Body of pancreas (tissue), 4 donors: ENCODE results near the gene ESPNL. TPM values are rescaled to one million over a fixed set of nuclear protein-coding genes. Genes with fewer than 3 reads are reported as not detected.

Source experiments
- ATAC-seq: fragments of 150-250 bp; one replicate; pipeline ENCODE4 v1.9.1; 2016
- DNase-seq, 4 donors: peaks; one replicate each; pipeline ENCODE4 v3.0.0-alpha.2; 2019
- H3K27ac ChIP-seq, 4 donors: fragments of 200-600 bp; sonication (generic); 1 replicate in 3 of 4; 2 replicates in 1 of 4; pipeline versions ENCODE4 v1.5.1 to v1.6.1; 2016 to 2019; ENCODE audit warnings: mild to moderate bottlenecking in 1 of 4, mixed read lengths in 1 of 4, moderate library complexity in 1 of 4
- H3K27me3 ChIP-seq, 2 donors: fragments of 200-600 bp; sonication (generic); one replicate each; pipeline ENCODE4 v1.6.0; 2016; ENCODE audit warnings: mild to moderate bottlenecking in 1 of 2
- H3K36me3 ChIP-seq, 2 donors: fragments of 200-600 bp; sonication (generic); replicated peaks in 1 of 2; 2 replicates each; pipeline ENCODE4 v1.5.1; 2016; ENCODE audit warnings: low read depth in 2 of 2; ENCODE audit not compliant: insufficient read depth in 1 of 2
- H3K4me1 ChIP-seq: fragments of 200-600 bp; sonication (generic); one replicate; pipeline ENCODE4 v1.6.0; 2016
- H3K4me3 ChIP-seq, 2 donors: fragments of 200-600 bp; sonication (generic); 1 replicate in 1 of 2; 2 replicates in 1 of 2; pipeline ENCODE4 v1.5.1; 2016 to 2019
- H3K9me3 ChIP-seq, 3 donors: fragments of 200-600 bp; sonication (generic); 1 replicate in 2 of 3; 2 replicates in 1 of 3; pipeline ENCODE4 v1.5.1; 2016
- CTCF ChIP-seq, 7 experiments: fragments of 450-650 bp in 4 of 7; fragments of 200-600 bp in 3 of 7; sonication (generic) in 3 of 7; IDR thresholded peaks; one replicate each; pipeline ENCODE4 v1.5.1; 2016 to 2019; ENCODE audit warnings: antibody characterized with exemption in 7 of 7
- POLR2A ChIP-seq, 3 donors: fragments of 450-650 bp; IDR thresholded peaks; one replicate each; pipeline ENCODE4 v1.6.1; 2016; ENCODE audit warnings: antibody characterized with exemption in 3 of 3, mild to moderate bottlenecking in 2 of 3
- WGBS, 2 donors: methylation state at CpG; one replicate each; pipeline ENCODE4 v1.1.5; 2017; 5-methylcytosine and 5-hydroxymethylcytosine counted together
- intact Hi-C: fragments of 100-400 bp; cut with DNase I; formaldehyde crosslinking; loops from one replicate; pipeline ENCODE4 v1.15.1; 2023
- total RNA-seq, 2 donors: library from RNA; depleted of rRNA; stranded (reverse); fragments of >200 nt; gene quantifications; one replicate each; pipeline ENCODE4 v1.1.0, GENCODE V29; 2016

ESPNL gene
- total RNA-seq, 2 donors from 2014 or later = not detected

- no peak overlapping the region for H3K4me3 ChIP-seq
- peaks cover 40% of the 10 kb centered on the region for H3K4me1 ChIP-seq
- TF ChIP-seq POLR2A (IDR thresholded peaks at IDR 0.05) = no peak
- no peak for TF ChIP-seq CTCF (IDR thresholded peaks at IDR 0.05)
- H3K9me3 ChIP-seq = no peaks in the 10 kb centered on the region
- H3K36me3 ChIP-seq = peaks cover 0 to 5% of the 10 kb centered on the region in 2 donors
- intact Hi-C loops = no loop called here
- peak in 3 of 4 donors; percentile 30 to 53 (median 37) for DNase-seq
- H3K27ac ChIP-seq = peak overlapping the region; percentile 72 to 85 (median 82)
- no peaks in the 10 kb centered on the region for H3K27me3 ChIP-seq
- 37 to 63% methylated on average over 7 to 10 of the region's 10 CpGs for WGBS, 2 donors
- ATAC-seq = no peak
These were observed 31.0 kb upstream of the ESPNL start for GRCh38 chr2:238069021-238069709.

- no peaks in the 10 kb centered on the region for H3K27me3 ChIP-seq
- TF ChIP-seq POLR2A (IDR thresholded peaks at IDR 0.05) = peak in 2 of 3 donors; percentile 55 to 57
- TF ChIP-seq CTCF (IDR thresholded peaks at IDR 0.05) = peak in 3 of 7 experiments; percentile 14 to 21 (median 18)
- H3K27ac ChIP-seq = peak overlapping the region; percentile 72 to 85 (median 82)
- WGBS, 2 donors = 15 to 19% methylated on average over 9 of the region's 9 CpGs
- DNase-seq (peak; percentile 78 to 87 (median 84)), ATAC-seq (peak; percentile 96)
- intact Hi-C loops = no loop called here
- no peak overlapping the region for H3K4me3 ChIP-seq
- H3K36me3 ChIP-seq = peaks cover 0 to 5% of the 10 kb centered on the region in 2 donors
- H3K4me1 ChIP-seq = peaks cover 32% of the 10 kb centered on the region
- no peaks in the 10 kb centered on the region for H3K9me3 ChIP-seq
These were observed 30.3 kb upstream of the ESPNL start for GRCh38 chr2:238069877-238070276.

GRCh38 chr2:238075397-238075796 is 24.7 kb upstream of the ESPNL start:
- DNase-seq = no peak
- peaks cover 37% of the 10 kb centered on the region for H3K4me1 ChIP-seq
- no peak for TF ChIP-seq POLR2A (IDR thresholded peaks at IDR 0.05)
- TF ChIP-seq CTCF (IDR thresholded peaks at IDR 0.05) = no peak
- no peak for ATAC-seq
- H3K27ac ChIP-seq = no peak overlapping the region
- no peaks in the 10 kb centered on the region for H3K36me3 ChIP-seq
- no peak overlapping the region for H3K4me3 ChIP-seq
- no peaks in the 10 kb centered on the region for H3K9me3 ChIP-seq
- no peaks in the 10 kb centered on the region for H3K27me3 ChIP-seq
- intact Hi-C loops = no loop called here

- Histone ChIP-seq H3K4me3 (no peak overlapping the region), H3K27ac (no peak overlapping the region), H3K36me3 (peaks cover 0 to 9% of the 10 kb centered on the region in 2 donors), H3K27me3 (no peaks in the 10 kb centered on the region), H3K4me1 (peaks cover 36% of the 10 kb centered on the region), H3K9me3 (no peaks in the 10 kb centered on the region)
- intact Hi-C loops = no loop called here
- WGBS, 2 donors = 77 to 96% methylated on average over 1 of the region's 1 CpG
- DNase-seq (no peak), ATAC-seq (no peak)
- TF ChIP-seq POLR2A (IDR thresholded peaks at IDR 0.05) = no peak
- TF ChIP-seq CTCF (IDR thresholded peaks at IDR 0.05) = no peak
These were observed 22.8 kb upstream of the ESPNL start for GRCh38 chr2:238077292-238077691.

GRCh38 chr2:238079874-238080327 is 20.2 kb upstream of the ESPNL start:
- peak; percentile 72 for ATAC-seq
- intact Hi-C loops = no loop called here
- Histone ChIP-seq H3K36me3 (peaks cover 0 to 22% of the 10 kb centered on the region in 2 donors), H3K9me3 (no peaks in the 10 kb centered on the region), H3K27me3 (no peaks in the 10 kb centered on the region), H3K4me3 (no peak overlapping the region), H3K27ac (no peak overlapping the region), H3K4me1 (peaks cover 36% of the 10 kb centered on the region)
- TF ChIP-seq CTCF (IDR thresholded peaks at IDR 0.05) (no peak), POLR2A (IDR thresholded peaks at IDR 0.05) (no peak)
- 32 to 38% methylated on average over 2 of the region's 2 CpGs for WGBS, 2 donors
- DNase-seq = no peak
